ENCODE data around the gene RITA1. TPM values are rescaled to one million over a fixed set of nuclear protein-coding genes. Genes with fewer than 3 reads are reported as not detected.

RITA1 gene
- total RNA-seq, 2 experiments from 2014 or later: 14.0 to 16.1 TPM

DNA sequence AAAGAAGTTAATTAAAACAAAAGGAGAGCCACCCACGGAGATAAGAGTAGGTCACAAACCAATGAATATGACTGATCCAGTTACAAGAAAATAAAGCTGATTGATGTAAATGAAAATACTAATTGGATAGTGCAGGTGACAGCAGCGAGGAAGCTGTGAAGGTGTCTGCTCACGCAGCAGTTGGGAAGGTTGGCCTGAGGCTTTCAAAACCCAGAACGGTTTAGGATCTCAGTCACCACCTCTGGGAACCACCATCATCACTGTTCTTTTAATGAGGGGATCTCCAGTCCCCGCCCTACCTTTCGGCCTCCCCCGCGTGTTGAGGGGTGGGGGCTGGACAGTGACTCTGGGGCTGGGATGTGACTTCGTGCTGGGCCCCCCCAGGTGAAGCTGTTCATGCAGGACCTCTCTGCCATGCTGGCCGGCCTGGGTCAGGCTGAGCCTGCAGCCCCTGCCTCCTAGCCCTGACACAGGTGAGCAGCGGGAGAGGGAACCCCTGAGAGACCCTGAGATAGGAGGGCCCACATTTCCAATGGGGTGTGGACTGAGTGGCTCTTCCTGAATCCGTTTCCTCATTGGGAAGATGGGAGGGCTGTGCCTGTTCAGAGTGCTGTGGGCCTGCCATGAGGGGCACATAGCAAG is 28.2 kb upstream of the RITA1 start:
- H3K27ac Mint-ChIP-seq: peak overlapping the region; percentile 53
- intact Hi-C loops (cut with micrococcal nuclease): no loop called here
- no peak for DNase-seq
- peaks cover 6% of the 10 kb centered on the region for H3K27me3 Mint-ChIP-seq (ENCODE audit: low read depth)
- H3K4me1 Mint-ChIP-seq (ENCODE audit: low read depth): peaks cover 14% of the 10 kb centered on the region
- no peak overlapping the region for H3K4me3 Mint-ChIP-seq
- peaks cover 17% of the 10 kb centered on the region for H3K36me3 Mint-ChIP-seq (ENCODE audit: low read depth)
- H3K9me3 Mint-ChIP-seq: no peaks in the 10 kb centered on the region
- CTCF ChIA-PET: interaction anchor here (1.4 to 8.0 kb wide), 2 partner anchors 10 to 107 kb away, joined by 3 to 52 read pairs; no protein-coding TSS in a partner anchor

DNA sequence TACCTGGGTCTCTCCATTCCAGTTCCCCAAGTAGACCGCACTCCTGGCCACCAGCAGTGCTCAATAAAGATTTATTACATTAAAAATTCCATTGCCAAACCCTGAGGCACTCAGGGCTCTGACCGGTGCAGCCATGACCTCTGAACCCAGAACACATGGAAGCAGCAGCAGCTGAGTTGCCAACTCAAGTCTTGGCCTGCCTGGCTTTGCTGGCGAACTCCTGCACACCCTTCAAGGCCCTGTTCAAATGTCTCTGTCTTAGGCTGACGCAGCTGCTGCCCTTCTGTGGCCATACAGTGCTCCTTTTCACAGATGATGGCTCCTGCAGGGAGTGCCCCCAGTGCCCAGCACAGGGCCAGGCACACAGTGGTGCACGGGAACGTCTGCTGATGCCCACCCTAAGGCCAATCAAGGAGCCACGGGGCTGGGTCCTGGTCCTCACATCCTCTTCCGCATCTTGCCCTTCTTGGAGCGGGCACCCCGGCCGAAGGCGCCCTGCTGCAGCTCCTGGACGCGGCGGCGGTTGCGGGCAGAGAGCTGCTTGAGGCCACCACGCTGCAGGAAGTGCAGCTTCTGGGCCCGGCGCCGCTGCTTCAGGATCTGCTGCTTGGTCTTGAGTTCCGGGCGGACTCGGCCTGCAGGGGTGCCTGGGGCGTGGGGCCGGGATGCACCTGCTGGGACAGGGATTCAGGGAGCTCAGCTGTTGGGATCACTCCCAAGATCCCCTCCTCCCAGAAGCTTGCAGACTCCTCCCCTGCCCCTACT is 26.9 kb upstream of the RITA1 start:
- H3K36me3 Mint-ChIP-seq (ENCODE audit: low read depth): peaks cover 24% of the 10 kb centered on the region
- peaks cover 4% of the 10 kb centered on the region for H3K27me3 Mint-ChIP-seq (ENCODE audit: low read depth)
- H3K9me3 Mint-ChIP-seq: no peaks in the 10 kb centered on the region
- intact Hi-C loops (cut with micrococcal nuclease): no loop called here
- CTCF ChIA-PET: interaction anchor here (8.0 kb wide), 1 partner anchor 109 kb away, joined by 52 read pairs; no protein-coding TSS in a partner anchor
- H3K4me1 Mint-ChIP-seq (ENCODE audit: low read depth): peaks cover 11% of the 10 kb centered on the region
- H3K27ac Mint-ChIP-seq: no peak overlapping the region
- H3K4me3 Mint-ChIP-seq: no peak overlapping the region
- DNase-seq: no peak

DNA sequence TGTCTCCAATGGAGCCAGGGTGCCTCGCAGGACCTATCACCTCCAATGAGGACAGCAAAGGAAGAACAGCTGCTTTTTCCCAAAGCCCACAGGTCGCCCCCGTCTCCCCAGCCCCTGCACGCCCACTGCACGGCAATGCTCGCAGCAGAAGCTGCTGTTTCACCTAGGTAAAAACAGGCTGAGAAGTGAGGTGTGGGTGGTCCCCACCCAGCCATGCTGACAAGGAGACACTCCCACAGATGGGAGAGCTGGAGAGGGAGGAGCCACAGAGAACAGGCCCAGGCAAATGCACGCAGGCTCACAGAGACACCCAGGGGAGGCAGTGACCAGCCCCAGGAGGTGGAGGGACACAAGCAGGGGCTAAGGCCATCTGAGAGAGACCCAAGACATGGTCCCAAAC is 25.6 kb upstream of the RITA1 start:
- H3K4me1 Mint-ChIP-seq (ENCODE audit: low read depth): peaks cover 6% of the 10 kb centered on the region
- peak overlapping the region; percentile 61 for H3K27ac Mint-ChIP-seq
- no peak for DNase-seq
- no peak overlapping the region for H3K4me3 Mint-ChIP-seq
- peaks cover 24% of the 10 kb centered on the region for H3K36me3 Mint-ChIP-seq (ENCODE audit: low read depth)
- no peaks in the 10 kb centered on the region for H3K27me3 Mint-ChIP-seq (ENCODE audit: low read depth)
- no peaks in the 10 kb centered on the region for H3K9me3 Mint-ChIP-seq
- intact Hi-C loops (cut with micrococcal nuclease): no loop called here
- CTCF ChIA-PET: interaction anchor here (2.1 to 2.3 kb wide), 2 partner anchors 14 to 17 kb away, joined by 6 to 11 read pairs; no protein-coding TSS in a partner anchor

DNA sequence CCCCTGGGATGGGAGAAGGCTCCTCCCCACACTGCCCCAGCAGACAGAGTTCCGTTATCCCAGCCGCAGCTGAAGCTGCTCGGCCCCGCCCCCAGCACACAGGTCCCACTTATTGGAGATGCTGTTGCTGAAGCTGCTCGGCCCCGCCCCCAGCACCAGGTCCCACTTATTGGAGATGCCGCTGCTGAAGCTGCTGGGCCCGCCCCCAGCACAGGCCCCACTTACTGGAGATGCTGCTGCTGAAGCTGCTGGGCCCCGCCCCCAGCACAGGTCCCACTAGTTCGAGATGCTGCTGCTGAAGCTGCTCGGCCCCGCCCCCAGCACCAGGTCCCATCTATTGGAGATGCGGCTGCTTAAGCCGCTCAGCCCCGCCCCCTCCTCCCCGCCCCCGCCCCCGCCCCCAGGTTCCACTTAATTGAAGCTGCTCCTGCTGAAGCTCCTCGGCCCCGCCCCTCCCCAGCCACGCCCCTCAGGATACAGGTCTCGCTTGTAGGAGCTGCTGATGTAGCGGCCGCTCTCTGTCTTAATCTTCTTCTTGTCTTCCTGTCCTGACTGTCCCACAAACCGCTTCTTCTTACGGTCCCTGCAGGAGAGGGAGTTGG is 24.0 kb upstream of the RITA1 start:
- Mint-ChIP-seq H3K36me3 (ENCODE audit: low read depth) (peaks cover 30% of the 10 kb centered on the region), H3K9me3 (no peaks in the 10 kb centered on the region), H3K4me1 (ENCODE audit: low read depth) (peaks cover 4% of the 10 kb centered on the region), H3K4me3 (no peak overlapping the region), H3K27ac (no peak overlapping the region), H3K27me3 (ENCODE audit: low read depth) (no peaks in the 10 kb centered on the region)
- DNase-seq: no peak
- intact Hi-C loops (cut with micrococcal nuclease): no loop called here
- CTCF ChIA-PET: interaction anchor here (0.6 to 2.3 kb wide), 3 partner anchors 13 to 23 kb away, joined by 3 to 11 read pairs (median 6); no protein-coding TSS in a partner anchor

DNA sequence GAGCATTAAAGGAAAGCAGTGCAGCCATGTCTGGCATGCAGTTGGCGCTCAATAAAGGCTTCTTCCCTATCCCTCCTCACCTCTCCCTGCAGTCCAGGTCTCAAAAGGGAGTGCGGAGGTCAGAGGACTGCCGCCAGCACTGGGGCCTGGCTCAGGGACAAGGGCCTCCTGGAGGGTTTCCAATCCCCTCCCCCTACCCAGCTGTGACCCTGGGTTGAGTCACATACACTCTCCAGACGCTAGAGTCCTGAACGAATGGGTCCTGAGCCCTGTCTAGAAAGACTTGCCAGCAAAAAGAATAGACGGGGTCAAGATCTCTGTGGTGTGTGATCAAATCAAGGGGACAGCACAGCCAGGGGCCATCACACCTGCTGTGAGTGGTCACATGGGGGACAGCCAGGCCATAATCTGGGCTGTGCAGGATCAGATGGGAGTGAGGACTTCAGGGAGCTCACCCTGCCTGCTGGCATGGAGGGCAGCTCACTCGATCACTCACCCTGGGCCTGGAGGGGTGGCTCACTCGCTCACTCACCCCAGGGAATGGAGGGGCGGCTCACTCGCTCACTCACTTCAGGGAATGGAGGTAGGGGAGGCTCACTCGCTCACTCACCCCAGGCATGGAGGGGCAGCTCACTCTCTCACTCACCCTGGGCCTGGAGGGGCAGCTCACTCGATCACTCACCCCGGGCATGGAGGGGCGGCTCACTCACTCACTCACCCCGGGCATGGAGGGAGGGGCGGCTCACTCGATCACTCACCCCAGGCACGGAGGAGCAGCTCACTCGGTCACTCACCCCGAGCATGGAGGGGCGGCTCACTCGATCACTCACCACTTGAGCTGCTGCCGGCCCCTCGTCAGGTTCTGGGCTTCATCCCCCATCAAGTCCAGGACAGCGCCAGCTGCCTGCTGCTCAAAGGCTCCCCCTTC is 23.2 kb upstream of the RITA1 start:
- Mint-ChIP-seq H3K36me3 (ENCODE audit: low read depth) (peaks cover 34% of the 10 kb centered on the region), H3K4me1 (ENCODE audit: low read depth) (no peaks in the 10 kb centered on the region), H3K9me3 (no peaks in the 10 kb centered on the region), H3K4me3 (no peak overlapping the region), H3K27ac (no peak overlapping the region), H3K27me3 (ENCODE audit: low read depth) (no peaks in the 10 kb centered on the region)
- DNase-seq: no peak
- intact Hi-C loops (cut with micrococcal nuclease): no loop called here
- CTCF ChIA-PET: interaction anchor here (1.2 to 2.3 kb wide), 3 partner anchors 12 to 170 kb away, joined by 4 to 11 read pairs (median 9); no protein-coding TSS in a partner anchor

DNA sequence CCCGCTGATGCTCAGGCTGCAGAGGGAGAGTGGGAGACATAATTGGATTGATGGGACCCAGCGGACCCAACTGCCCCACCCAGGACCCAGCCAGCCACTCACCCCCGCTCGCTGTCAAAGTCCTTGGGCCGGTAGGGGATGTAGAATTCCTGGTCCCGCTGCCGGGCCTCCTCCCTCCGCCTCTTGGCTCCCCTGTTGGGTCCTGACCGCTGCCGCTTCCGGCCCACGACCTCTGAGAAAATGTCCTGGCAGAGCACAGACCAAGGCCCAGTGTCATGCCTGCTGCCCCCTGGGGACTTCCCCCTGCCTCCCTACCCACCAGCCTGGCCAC is 22.5 kb upstream of the RITA1 start:
- Mint-ChIP-seq H3K27ac (no peak overlapping the region), H3K27me3 (ENCODE audit: low read depth) (no peaks in the 10 kb centered on the region), H3K4me3 (no peak overlapping the region), H3K36me3 (ENCODE audit: low read depth) (peaks cover 34% of the 10 kb centered on the region), H3K4me1 (ENCODE audit: low read depth) (no peaks in the 10 kb centered on the region), H3K9me3 (no peaks in the 10 kb centered on the region)
- intact Hi-C loops (cut with micrococcal nuclease): no loop called here
- CTCF ChIA-PET: interaction anchor here (1.2 to 1.8 kb wide), 2 partner anchors 12 to 171 kb away, joined by 4 to 9 read pairs; no protein-coding TSS in a partner anchor
- DNase-seq: no peak

DNA sequence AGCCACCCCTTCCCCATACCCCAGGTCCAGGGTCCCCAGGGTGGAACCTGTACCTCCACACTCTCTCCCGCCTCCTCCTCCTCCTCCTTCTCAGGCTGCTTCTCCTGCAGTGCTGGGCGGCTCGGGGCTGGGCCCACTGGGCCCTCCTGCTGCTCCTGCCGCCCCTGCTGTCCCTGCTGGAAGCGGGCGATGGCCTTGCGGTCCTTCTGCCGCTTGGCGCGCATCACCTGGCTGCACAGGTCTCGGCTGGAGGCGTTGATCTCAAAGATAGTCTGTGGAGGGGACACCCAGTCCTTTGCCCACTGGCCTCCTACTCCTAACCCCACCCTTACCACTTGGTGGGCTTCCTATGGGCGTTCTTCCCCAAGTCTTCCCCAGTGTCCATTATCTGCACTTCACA is 21.5 kb upstream of the RITA1 start:
- peaks cover 37% of the 10 kb centered on the region for H3K36me3 Mint-ChIP-seq (ENCODE audit: low read depth)
- intact Hi-C loops (cut with micrococcal nuclease): no loop called here
- CTCF ChIA-PET: interaction anchor here (1.8 kb wide), 1 partner anchor 10 kb away, joined by 9 read pairs; no protein-coding TSS in a partner anchor
- no peaks in the 10 kb centered on the region for H3K4me1 Mint-ChIP-seq (ENCODE audit: low read depth)
- H3K9me3 Mint-ChIP-seq: no peaks in the 10 kb centered on the region
- no peak overlapping the region for H3K27ac Mint-ChIP-seq
- no peak for DNase-seq
- no peaks in the 10 kb centered on the region for H3K27me3 Mint-ChIP-seq (ENCODE audit: low read depth)
- no peak overlapping the region for H3K4me3 Mint-ChIP-seq

DNA sequence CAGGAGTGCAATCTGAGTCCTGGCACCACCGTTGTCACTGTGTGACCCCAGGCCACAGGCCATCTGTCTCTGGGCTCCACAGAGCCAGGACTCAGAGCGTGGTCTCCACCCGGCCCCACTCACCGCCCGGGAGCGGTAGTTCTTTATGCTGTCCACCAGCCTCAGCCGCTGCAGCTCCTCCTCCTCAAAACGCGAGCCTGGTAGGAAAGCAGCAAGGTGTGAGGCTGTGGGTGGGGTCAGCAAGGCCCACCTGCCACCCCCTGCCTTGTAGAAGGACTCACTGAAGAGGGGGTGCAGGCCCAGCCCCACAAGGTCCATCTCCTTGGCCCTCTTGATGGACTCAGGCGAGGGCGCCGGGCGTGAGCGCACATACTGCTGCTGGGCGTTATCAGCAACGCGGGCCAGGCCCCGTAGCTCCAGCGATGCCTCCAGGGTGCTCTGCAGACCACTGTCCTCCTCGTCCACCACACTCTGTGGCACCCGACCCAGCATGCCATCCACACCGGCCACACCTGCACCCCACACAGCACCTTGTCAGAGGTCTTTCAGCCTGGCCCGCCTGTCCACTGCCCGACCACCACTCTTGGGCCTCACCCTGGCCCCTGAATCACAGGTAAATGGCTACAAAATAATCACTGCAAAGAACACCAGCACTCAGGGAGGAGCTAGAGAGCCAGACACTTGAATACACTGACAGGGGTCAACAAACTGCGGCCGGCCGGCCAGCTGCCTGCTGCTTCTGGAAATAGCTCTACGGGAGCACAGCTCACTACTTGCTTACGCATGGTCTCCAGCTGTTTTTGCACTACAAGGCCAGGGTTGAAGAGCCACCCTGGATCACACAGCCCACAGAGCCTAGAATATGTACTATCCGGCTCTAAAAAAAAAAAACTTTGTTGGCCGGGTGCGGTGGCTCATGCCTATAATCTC is 19.7 kb upstream of the RITA1 start:
- CTCF ChIA-PET: interaction anchor here (0.6 to 1.9 kb wide), 4 partner anchors 8 to 167 kb away, joined by 3 to 12 read pairs (median 6); partner anchors contain the start of gene RASAL1
- no peaks in the 10 kb centered on the region for H3K9me3 Mint-ChIP-seq
- no peak for DNase-seq
- H3K4me1 Mint-ChIP-seq (ENCODE audit: low read depth): no peaks in the 10 kb centered on the region
- H3K36me3 Mint-ChIP-seq (ENCODE audit: low read depth): peaks cover 38% of the 10 kb centered on the region
- H3K4me3 Mint-ChIP-seq: no peak overlapping the region
- no peak overlapping the region for H3K27ac Mint-ChIP-seq
- no peaks in the 10 kb centered on the region for H3K27me3 Mint-ChIP-seq (ENCODE audit: low read depth)
- intact Hi-C loops (cut with micrococcal nuclease): no loop called here

DNA sequence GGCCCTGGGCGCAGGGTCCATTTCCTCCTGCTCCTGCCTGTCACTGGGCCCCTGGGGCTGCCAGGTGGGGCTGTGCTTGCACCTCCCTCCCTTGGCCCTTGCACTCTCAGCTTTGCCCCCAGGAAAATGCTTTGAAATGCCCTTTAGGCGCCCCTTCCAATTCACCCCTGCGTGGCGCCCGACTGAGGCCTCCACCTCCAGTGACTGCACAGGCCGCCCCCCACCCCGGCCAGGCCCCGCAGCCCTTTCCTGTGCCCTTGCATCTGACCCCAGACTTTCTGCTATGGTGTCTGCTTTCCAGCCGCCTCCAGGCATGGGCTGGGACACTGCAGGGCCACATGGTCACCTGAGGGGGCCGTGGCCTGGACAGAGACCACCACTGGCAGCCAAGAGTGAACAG is 17.7 kb upstream of the RITA1 start:
- no peaks in the 10 kb centered on the region for H3K4me1 Mint-ChIP-seq (ENCODE audit: low read depth)
- H3K9me3 Mint-ChIP-seq: no peaks in the 10 kb centered on the region
- H3K27ac Mint-ChIP-seq: no peak overlapping the region
- H3K4me3 Mint-ChIP-seq: no peak overlapping the region
- DNase-seq: no peak
- CTCF ChIA-PET: interaction anchor here (0.6 to 1.7 kb wide), 2 partner anchors 15 to 136 kb away, joined by 3 to 5 read pairs; no protein-coding TSS in a partner anchor
- no peaks in the 10 kb centered on the region for H3K27me3 Mint-ChIP-seq (ENCODE audit: low read depth)
- peaks cover 47% of the 10 kb centered on the region for H3K36me3 Mint-ChIP-seq (ENCODE audit: low read depth)
- intact Hi-C loops (cut with micrococcal nuclease): no loop called here

DNA sequence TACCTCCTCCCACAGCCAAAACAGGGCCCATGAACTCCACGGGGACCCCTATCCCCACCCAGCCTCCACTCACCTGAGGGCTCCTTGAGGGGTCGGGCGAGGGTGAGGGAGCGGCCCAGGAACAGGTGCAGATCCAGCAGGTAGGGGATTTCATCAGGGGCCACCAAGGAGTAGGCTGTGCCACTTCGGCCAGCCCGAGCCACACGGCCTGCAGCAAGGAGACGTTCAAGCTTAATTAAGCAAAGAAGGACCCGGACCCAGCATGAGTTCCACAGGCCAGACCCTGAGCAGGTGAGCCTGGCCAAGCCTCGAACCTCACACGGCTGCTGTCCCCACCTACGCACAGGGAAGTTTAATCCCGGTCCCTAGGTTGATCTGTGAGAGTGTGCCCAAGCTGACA is 15.8 kb upstream of the RITA1 start:
- intact Hi-C loops (cut with micrococcal nuclease): loop anchor here (5.0 kb wide), 1 partner anchor 267 kb away; no protein-coding TSS in a partner anchor
- H3K4me3 Mint-ChIP-seq: no peak overlapping the region
- no peaks in the 10 kb centered on the region for H3K9me3 Mint-ChIP-seq
- DNase-seq: no peak
- no peaks in the 10 kb centered on the region for H3K4me1 Mint-ChIP-seq (ENCODE audit: low read depth)
- H3K27ac Mint-ChIP-seq: no peak overlapping the region
- CTCF ChIA-PET: no interaction called here
- peaks cover 51% of the 10 kb centered on the region for H3K36me3 Mint-ChIP-seq (ENCODE audit: low read depth)
- no peaks in the 10 kb centered on the region for H3K27me3 Mint-ChIP-seq (ENCODE audit: low read depth)

DNA sequence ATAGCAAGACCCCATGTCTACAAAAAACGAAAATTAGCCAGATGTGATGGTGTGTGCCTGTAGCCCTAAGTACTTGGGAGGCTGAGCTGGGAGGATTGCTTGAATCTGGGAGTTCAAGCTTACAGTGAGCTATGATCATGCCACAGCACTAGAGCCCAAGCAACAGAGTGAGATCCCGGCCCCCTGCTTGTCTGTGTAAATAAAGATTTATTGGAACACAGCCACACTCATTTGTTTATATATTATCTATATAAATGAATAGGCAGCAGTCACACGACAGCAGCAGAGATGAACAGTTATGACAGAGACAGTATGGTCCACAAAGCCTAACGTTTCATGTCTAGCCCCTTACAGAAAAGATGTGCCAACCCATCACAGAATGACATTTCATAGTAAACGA is 15.1 kb upstream of the RITA1 start:
- CTCF ChIA-PET: no interaction called here
- Mint-ChIP-seq H3K27ac (no peak overlapping the region), H3K36me3 (ENCODE audit: low read depth) (peaks cover 55% of the 10 kb centered on the region), H3K9me3 (no peaks in the 10 kb centered on the region), H3K4me3 (no peak overlapping the region), H3K4me1 (ENCODE audit: low read depth) (no peaks in the 10 kb centered on the region), H3K27me3 (ENCODE audit: low read depth) (no peaks in the 10 kb centered on the region)
- intact Hi-C loops (cut with micrococcal nuclease): loop anchor here (5.0 kb wide), 1 partner anchor 268 kb away; no protein-coding TSS in a partner anchor
- DNase-seq: no peak

Measured in activated naive CD4-positive, alpha-beta T cell treated with anti-CD3 and anti-CD28 coated beads for 36 hours (primary cell).